Activated CD8-positive, alpha-beta memory T cell treated with anti-CD3 and anti-CD28 coated beads, Interleukin-2, amount 50 U/mL, for 24 hours (primary cell): ENCODE measurements around the gene ADGRF3.
"Not testable (repeated sequence)": the region's sequence is repeated elsewhere in the genome, so short reads cannot be mapped to it uniquely, and the experiment has no call there.

ENCODE experiments used
- DNase-seq: peaks from one replicate; pipeline ENCODE4 v3.0.0-alpha.2; 2020; ENCODE audit errors: extremely low read depth

Gene ADGRF3

DNA sequence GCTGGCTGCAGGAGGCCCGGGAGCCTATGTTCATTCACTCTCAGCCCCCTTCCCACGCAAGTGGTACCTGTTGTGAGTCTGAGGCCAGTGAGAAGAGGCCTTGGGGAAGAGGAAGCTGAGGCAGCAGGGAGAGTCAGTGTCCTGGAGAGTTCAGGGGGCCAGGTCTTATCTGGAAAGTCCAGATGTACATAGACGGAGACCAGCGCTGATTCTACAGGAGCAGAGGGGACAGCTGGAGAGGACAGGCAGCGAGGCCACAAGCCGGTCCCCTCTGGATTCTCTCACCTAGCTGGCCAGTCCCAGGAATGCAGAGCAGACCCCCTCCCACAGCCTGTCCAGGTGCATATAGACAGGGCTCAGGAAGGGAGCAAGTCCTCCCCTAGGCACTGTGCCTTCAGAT, 29.7 kb downstream of the ADGRF3 start:
- DNase-seq: no peak

- no peak for DNase-seq
Observed at GRCh38 chr2:26316041-26316440, 30.5 kb downstream of the ADGRF3 start.

DNA sequence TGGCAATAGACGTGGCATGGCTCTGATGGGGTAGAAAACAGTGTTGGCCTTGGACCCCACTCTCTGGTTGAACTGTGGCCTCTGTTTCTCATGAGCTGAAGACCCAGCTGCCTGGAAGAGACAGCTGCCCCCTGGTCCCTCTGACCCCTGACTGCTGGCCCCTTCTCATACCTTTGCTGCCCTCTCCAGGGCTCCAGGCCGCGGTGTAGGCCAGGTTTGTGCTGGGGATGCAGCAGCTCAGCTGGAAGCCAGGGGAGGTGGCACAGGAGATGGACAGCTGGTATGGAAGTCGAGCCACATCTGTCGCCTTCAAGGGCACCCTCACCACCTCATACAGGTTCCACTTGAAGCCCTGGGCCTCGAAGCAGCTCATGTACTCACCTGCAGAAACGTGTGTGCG, 32.3 kb downstream of the ADGRF3 start:
- DNase-seq: no peak

DNA sequence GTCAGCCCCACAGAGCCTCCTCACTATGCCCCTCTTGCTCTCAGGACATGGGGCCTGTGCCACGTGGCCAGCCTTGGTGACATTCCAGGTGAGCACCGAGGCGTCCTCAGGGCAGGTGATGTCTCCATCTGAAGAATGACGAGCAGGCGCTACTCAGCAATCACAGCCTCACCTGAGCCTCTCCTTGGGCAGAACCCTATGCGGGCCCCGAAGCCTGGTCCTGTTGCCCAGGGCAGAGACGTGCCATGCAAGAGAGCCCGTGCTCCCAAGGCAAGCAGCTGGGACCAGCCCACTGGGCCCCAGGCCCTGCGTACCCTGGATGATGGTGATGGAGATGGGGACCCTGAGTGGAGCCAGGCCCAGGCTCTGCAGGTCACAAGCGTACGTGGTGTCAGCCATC, 33.1 kb downstream of the ADGRF3 start:
- DNase-seq: no peak

- DNase-seq: no peak
Observed at GRCh38 chr2:26312471-26312870, 34.1 kb downstream of the ADGRF3 start.

DNA sequence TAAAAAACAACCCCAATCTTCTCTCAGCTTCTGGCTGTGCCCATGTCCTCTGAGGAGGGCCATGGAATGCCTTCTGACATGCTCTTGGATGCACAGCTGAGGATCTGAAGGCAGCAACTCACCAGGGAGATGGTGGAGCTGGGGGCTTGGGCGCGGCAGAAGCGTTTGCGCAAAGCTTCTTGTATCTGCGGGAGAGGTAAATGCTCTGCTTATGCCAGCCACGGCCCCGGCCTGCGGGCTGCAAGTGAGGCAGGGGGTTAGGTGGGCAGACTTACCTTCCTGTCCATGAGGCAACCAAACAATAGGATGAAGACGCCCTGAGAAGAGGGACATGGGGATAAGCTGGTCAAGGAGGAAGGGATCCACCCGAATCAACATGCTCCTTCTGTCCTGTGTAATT, 36.7 kb downstream of the ADGRF3 start:
- DNase-seq: no peak

DNA sequence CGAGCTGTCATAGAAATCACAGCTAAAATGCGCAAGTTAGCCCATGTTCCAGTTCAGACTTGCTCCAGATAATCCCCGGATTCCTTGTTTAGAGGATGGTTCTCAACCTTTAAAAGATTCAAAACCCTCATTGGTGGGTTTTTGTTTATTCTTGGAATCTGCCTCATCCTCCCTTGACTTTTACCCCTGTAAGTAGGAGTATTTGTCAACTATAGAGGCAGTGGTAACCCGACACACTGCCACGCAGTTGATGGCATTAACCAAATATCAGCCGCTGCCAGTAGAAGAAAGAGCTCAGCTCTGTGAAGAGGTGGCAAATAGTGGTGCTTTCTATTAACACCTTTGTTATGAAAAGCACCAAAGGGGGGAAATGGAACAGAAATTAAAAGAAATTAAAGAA, 41.0 kb downstream of the ADGRF3 start:
- DNase-seq: no peak

- DNase-seq: not testable (repeated sequence)
Observed at GRCh38 chr2:26305094-26305493, 41.5 kb downstream of the ADGRF3 start.

- DNase-seq: no peak
Observed at GRCh38 chr2:26302846-26303245, 43.7 kb downstream of the ADGRF3 start.

DNA sequence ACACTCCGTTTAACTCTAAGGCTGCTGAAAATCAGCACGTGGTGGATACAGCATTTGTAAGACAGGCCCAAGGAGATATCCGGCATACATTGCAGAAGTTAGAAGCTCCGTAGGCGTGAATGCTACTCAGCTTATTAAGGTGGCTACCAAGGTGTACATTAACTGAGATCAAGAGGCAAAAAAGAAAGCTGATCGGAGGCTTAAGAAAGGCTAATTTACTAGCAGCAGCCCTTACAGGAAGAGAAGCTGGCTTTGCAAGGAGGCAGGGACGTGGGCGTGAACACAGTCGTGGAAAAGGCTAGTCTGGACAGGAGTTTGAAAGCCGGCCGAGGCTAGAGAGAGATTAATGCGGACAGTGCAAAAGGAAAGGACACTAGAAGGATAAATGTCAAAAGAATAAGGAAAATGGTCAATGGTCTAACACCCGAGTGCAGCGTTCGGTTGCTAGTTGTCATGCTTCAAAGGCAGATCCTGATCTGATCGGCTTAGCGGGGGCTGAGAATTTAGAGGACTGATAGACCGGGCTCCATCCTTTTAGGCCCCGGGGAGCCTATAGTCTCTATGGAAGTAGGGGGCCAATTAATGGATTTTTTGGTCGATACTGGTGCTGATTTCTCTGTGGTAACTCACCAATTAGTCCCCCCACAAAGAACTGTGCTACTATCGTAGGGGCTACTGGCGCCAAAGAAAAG, 46.2 kb downstream of the ADGRF3 start:
- no peak for DNase-seq

GRCh38 chr2:26299471-26300101, 47.0 kb downstream of the ADGRF3 start:
- no peak for DNase-seq

DNA sequence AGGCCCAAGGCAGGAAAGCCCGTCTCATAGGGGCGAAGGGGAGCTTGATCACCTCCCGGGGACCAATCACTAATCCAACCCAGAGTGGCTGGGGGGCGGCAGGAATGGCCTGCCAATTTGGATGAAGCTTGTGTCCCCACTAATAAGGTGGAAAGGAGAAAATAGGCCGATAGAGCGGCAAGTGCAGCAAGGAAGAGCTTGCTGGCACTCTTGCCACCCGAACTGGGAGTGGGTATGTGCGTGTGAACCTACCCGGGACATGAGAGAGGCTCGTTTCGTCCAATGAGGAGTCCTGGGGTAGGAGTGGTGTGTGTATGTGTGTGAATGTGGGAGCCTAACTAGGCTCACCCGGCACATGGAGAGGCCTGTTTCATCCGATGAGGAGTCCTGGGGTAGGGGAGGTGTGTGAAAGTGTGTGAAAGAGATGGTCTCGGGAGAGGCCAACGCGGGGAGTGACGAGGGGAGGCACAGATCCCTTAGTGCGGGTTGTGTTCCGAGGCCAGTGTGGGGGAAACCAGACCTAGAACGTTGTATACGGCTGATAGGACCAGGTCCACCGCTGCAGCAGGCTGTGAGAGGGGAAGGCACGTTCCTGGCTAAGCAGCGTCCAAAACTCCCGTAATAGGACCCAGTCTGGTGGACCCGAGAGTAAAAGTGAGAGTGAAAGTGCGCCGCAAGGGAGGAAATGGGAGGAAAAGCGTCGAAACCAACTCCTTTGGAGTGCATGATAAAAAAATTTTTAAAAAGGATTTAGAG, 47.8 kb downstream of the ADGRF3 start:
- DNase-seq: no peak

- no peak for DNase-seq
Observed at GRCh38 chr2:26298286-26298637, 48.3 kb downstream of the ADGRF3 start.

DNA sequence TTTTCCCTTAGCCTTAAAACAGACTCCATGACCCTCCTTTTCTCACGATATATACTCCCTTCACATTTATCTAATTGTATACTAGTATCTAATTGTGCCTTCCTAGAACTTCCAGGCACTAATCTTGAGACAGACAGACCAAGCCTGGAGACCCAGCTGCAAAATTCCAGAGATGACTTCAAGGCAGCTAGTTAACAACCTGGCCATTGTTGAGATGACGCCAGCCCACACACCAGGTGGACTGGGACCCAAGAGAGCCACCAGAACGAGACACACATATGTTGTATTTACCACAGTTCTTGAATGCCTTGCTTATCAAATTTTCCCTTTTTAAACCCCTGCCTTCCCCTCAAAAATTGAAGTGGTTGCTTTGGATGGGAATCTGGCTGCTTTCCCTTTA, 49.5 kb downstream of the ADGRF3 start:
- DNase-seq: no peak

GRCh38 chr2:26295511-26295910, 51.1 kb downstream of the ADGRF3 start:
- no peak for DNase-seq

DNA sequence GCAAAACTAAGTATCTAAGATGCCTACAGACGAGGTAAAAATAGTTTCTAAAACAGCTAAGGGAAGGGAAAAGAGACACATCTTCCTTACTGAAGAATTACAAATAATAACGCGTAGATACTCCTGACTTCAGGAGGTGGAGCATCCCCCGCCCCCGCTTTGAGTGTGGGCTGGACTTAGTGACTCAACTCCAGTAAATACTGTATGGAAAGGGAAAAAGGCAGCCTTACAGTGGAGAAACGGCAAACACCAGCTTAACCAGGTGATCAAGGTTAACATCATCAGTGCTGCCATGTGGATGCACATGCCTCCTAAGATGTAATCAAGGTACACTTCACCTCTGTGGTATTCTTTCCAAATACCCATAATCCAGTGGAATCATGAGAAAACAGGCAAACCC, 53.9 kb downstream of the ADGRF3 start:
- DNase-seq: no peak

- no peak for DNase-seq
Observed at GRCh38 chr2:26290001-26290400, 56.6 kb downstream of the ADGRF3 start.

GRCh38 chr2:26285931-26286330, 60.7 kb downstream of the ADGRF3 start:
- DNase-seq: no peak

GRCh38 chr2:26284132-26284531, 62.5 kb downstream of the ADGRF3 start:
- no peak for DNase-seq

DNA sequence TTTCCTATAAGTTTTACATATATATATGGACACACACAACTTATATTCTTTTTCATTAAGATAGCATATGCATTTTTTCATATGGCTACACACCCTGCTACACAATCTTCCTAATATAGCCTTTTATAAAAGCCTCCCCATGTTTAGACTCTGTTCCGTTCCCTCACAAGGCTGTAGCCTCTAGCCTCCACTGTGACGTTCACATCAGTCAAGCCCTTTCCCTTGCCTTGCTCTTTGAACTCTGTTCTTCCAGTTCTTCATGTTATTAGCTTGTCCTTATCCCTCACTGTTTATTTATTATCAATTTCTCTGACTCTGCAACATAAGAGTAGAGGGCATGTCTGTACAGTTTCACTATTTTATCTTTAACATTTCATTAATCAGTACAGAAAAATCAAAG, 63.0 kb downstream of the ADGRF3 start:
- no peak for DNase-seq

DNA sequence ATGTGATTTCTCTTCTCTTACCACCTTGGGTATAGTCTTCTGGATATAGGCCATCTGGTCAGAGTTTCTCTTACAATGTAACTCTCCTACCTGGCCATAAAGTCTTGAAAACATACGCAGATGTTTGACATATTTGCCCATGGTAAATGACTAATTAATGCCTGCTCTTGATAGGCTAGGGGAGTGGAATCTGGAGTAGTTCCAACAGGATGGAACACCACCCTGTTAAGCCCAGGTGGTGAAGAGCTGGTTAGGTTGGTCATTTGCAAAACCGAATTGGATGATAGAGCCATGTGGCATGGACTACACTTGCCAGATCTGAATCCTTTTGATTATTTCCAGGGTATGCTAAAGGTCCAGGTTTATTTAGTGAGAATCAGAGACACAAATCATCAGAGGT, 65.4 kb downstream of the ADGRF3 start:
- no peak for DNase-seq

GRCh38 chr2:26279886-26280285, 66.7 kb downstream of the ADGRF3 start:
- no peak for DNase-seq
